Activated B cell treated with CpG ODN at 0.5 μM for 24 hours (primary cell): ENCODE measurements around the gene CLIP1. TPM values are rescaled to one million over a fixed set of nuclear protein-coding genes. Genes with fewer than 3 reads are reported as not detected.
A peak's percentile ranks its signal among the peaks of the same experiment; 100 is the strongest.

Source experiments
- ATAC-seq: fragments of 200-7000 bp; cut with Tn5 transposase; one replicate; pipeline ENCODE4 v1.10.0; 2021; ENCODE audit warnings: low read depth, mild to moderate bottlenecking, moderate library complexity
- CTCF ChIA-PET: fragments of 350-600 bp; sonication (Branson Sonifier 250); formaldehyde crosslinking; loops from one replicate; lab custom pipeline; 2021; ENCODE audit warnings: antibody characterized with exemption; lab: Charles Lee
- POLR2A ChIA-PET: fragments of 350-600 bp; sonication (Branson Sonifier 250); formaldehyde crosslinking; loops from one replicate; lab custom pipeline; 2021; ENCODE audit warnings: antibody characterized with exemption; lab: Charles Lee
- DNase-seq: peaks from one replicate; pipeline ENCODE4 v3.0.0; 2022
- H3K27ac Mint-ChIP-seq: one replicate; pipeline ENCODE4 v1.8.0; 2020; ENCODE audit warnings: mixed read lengths
- H3K27me3 Mint-ChIP-seq: one replicate; pipeline ENCODE4 v1.8.0; 2021; ENCODE audit warnings: mixed read lengths
- H3K36me3 Mint-ChIP-seq: one replicate; pipeline ENCODE4 v1.8.0; 2021; ENCODE audit warnings: low read depth, mixed read lengths
- H3K4me1 Mint-ChIP-seq: one replicate; pipeline ENCODE4 v1.8.0; 2021; ENCODE audit warnings: mixed read lengths
- H3K4me3 Mint-ChIP-seq: one replicate; pipeline ENCODE4 v1.8.0; 2020; ENCODE audit warnings: mild to moderate bottlenecking, mixed read lengths
- H3K9me3 Mint-ChIP-seq: one replicate; pipeline ENCODE4 v1.8.0; 2020; ENCODE audit warnings: mixed read lengths
- intact Hi-C: fragments of 100-400 bp; cut with micrococcal nuclease; formaldehyde crosslinking; loops from one replicate; pipeline ENCODE4 v1.15.1; 2024
- total RNA-seq: library from RNA; stranded (reverse); gene quantifications from 2 replicates; pipeline ENCODE4 v1.2.3, GENCODE V29; 2022
- TF ChIP-seq, protein P1 (sequence below): fragments of 200-600 bp; IDR thresholded peaks from one replicate; pipeline ENCODE4 v1.8.0; 2022; ENCODE audit warnings: antibody characterized with exemption, mild to moderate bottlenecking

The CLIP1 gene
- total RNA-seq, 1 donor from 2014 or later = 63.2 TPM

DNA sequence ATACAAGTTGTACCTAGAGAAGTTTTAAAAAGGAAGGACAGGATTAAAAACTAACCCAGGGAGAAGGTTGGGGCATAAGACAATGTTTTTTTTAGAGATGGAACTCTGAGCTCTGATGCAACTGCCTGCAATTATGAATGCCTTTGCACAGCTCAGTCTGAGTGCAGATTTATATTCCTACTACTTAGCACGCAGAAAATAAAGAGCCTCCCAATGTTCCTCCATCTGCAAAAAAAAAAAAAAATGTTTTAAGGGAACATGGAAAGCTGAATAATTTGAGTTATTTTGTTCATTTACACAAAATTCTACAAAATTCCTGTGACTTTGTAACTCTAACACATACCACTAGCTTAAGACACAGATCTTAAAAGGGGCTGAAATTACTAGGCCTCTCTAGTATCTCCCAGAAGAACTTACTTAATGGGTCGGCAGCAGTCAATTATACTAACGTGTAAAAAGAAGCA, 15.7 kb downstream of the CLIP1 start:
- H3K36me3 Mint-ChIP-seq = peaks cover 4% of the 10 kb centered on the region
- ATAC-seq (no peak), DNase-seq (no peak)
- H3K4me1 Mint-ChIP-seq = peaks cover 46% of the 10 kb centered on the region
- intact Hi-C loops = loop anchor here (10.0 kb wide), 1 partner anchor 488 kb away; the partner anchor contains the start of gene VPS37B
- peak overlapping the region; percentile 16 for H3K27ac Mint-ChIP-seq
- POLR2A ChIA-PET = interaction anchor here (0.6 to 1.6 kb wide), 4 partner anchors 10 to 94 kb away, joined by 3 to 8 read pairs (median 3); partner anchors contain the start of gene ZCCHC8
- TF ChIP-seq, protein P1, sequence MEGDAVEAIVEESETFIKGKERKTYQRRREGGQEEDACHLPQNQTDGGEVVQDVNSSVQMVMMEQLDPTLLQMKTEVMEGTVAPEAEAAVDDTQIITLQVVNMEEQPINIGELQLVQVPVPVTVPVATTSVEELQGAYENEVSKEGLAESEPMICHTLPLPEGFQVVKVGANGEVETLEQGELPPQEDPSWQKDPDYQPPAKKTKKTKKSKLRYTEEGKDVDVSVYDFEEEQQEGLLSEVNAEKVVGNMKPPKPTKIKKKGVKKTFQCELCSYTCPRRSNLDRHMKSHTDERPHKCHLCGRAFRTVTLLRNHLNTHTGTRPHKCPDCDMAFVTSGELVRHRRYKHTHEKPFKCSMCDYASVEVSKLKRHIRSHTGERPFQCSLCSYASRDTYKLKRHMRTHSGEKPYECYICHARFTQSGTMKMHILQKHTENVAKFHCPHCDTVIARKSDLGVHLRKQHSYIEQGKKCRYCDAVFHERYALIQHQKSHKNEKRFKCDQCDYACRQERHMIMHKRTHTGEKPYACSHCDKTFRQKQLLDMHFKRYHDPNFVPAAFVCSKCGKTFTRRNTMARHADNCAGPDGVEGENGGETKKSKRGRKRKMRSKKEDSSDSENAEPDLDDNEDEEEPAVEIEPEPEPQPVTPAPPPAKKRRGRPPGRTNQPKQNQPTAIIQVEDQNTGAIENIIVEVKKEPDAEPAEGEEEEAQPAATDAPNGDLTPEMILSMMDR = no peak
- no peak overlapping the region for H3K4me3 Mint-ChIP-seq
- H3K27me3 Mint-ChIP-seq = no peaks in the 10 kb centered on the region
- CTCF ChIA-PET = interaction anchor here (0.5 to 1.3 kb wide), 5 partner anchors 12 to 106 kb away, joined by 3 to 4 read pairs (median 4); partner anchors contain the start of gene CLIP1
- H3K9me3 Mint-ChIP-seq = no peaks in the 10 kb centered on the region

DNA sequence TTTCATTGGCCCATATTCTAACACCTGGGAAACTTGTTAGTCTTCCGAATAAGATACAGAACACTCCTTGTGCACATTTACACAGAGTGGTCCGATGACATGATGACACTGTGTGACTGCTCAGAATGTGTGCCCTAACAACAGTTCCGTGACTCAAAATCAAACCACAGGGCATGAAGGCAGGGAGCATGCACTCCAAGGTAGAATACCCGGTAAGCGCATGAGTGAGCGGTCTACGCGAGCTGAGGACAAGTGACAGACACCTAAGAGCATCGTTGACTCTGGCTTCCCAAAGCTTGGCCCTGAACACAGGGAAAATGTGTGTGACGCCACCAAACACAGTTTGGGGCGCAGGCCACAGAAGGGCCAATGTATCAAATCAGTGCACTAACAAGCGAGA, 18.6 kb downstream of the CLIP1 start:
- peaks cover 61% of the 10 kb centered on the region for H3K4me1 Mint-ChIP-seq
- ChIA-PET CTCF (interaction anchor here (1.4 to 9.8 kb wide), 4 partner anchors 9 to 98 kb away, joined by 5 to 272 read pairs (median 7); partner anchors contain the start of genes CLIP1 and ZCCHC8), POLR2A (interaction anchor here (0.7 to 1.9 kb wide), 8 partner anchors 10 to 370 kb away, joined by 3 to 18 read pairs (median 8); partner anchors contain the start of genes CCDC62 and CLIP1)
- ATAC-seq (peak; percentile 32), DNase-seq (no peak)
- peak overlapping the region; percentile 64 for H3K4me3 Mint-ChIP-seq
- no peaks in the 10 kb centered on the region for H3K27me3 Mint-ChIP-seq
- intact Hi-C loops = loop anchor here (2.0 to 10.0 kb wide), 2 partner anchors 17 to 491 kb away; partner anchors contain the start of gene VPS37B
- TF ChIP-seq, protein P1 = no peak
- H3K36me3 Mint-ChIP-seq = peaks cover 4% of the 10 kb centered on the region
- H3K27ac Mint-ChIP-seq = peak overlapping the region; percentile 78
- H3K9me3 Mint-ChIP-seq = no peaks in the 10 kb centered on the region

DNA sequence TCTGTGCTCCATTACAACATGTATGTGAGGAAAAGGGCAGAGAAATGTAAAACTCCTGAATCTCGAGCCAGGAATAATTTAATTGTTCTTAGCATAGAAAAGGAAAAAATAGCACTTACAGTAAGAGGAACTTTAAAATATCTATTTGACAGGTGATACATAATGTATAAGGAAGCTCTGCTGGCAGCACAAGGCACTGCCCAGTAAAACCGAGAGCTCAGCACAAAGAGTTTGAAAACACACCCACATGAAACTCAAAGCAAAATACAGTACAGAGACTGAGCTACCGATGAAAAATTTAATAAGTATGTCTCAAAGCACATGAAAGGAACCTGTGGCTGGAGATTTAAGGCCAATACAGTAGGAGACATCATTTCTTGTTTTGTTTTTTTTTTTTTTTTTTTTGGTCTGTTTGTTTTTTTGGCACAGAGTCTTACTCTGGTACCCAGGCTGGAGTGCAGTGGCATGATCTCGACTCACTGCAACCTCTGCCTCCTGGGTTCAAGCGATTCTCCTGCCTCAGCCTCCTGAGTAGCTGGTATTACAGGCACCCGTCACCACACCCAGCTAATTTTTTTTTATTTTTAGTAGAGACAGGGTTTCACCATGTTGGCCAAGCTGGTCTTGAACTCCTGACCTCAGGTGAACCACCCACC, 19.2 kb downstream of the CLIP1 start:
- DNase-seq (no peak), ATAC-seq (peak; percentile 43)
- CTCF ChIA-PET = interaction anchor here (1.4 to 9.8 kb wide), 4 partner anchors 9 to 98 kb away, joined by 5 to 272 read pairs (median 7); partner anchors contain the start of genes CLIP1 and ZCCHC8
- TF ChIP-seq, protein P1 = no peak
- POLR2A ChIA-PET = interaction anchor here (0.5 to 1.9 kb wide), 13 partner anchors 9 to 371 kb away, joined by 3 to 18 read pairs (median 6); partner anchors contain the start of genes CCDC62, CLIP1, KNTC1 and RSRC2
- Mint-ChIP-seq H3K9me3 (no peaks in the 10 kb centered on the region), H3K27ac (peak overlapping the region; percentile 78), H3K27me3 (no peaks in the 10 kb centered on the region), H3K4me1 (peaks cover 61% of the 10 kb centered on the region), H3K4me3 (peak overlapping the region; percentile 54), H3K36me3 (peaks cover 4% of the 10 kb centered on the region)
- intact Hi-C loops = loop anchor here (10.0 kb wide), 1 partner anchor 492 kb away; the partner anchor contains the start of gene VPS37B

DNA sequence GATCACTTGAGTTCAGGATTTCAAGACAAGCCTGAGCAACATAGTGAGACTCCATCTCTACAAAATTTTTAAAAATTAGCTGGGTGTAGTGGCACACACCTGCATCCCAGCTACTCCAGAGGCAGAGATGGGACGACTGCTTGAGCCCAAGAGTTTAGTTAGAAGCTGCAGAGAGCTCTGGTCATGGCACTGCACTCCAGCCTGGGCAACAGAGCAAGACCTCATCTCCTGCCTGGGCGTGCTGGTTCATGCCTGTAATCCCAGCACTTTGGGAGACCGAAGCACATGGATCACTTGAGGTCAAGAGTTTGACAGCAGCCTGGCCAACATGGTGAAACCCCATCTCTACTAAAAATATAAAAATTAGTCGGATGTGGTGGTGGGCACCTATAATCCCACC, 20.2 kb downstream of the CLIP1 start:
- Mint-ChIP-seq H3K27ac (no peak overlapping the region), H3K27me3 (no peaks in the 10 kb centered on the region), H3K36me3 (peaks cover 4% of the 10 kb centered on the region), H3K4me3 (no peak overlapping the region), H3K9me3 (no peaks in the 10 kb centered on the region), H3K4me1 (peaks cover 61% of the 10 kb centered on the region)
- DNase-seq (no peak), ATAC-seq (no peak)
- POLR2A ChIA-PET = interaction anchor here (1.0 to 4.2 kb wide), 3 partner anchors 13 to 350 kb away, joined by 3 to 26 read pairs (median 18); partner anchors contain the start of gene ZCCHC8
- CTCF ChIA-PET = interaction anchor here (1.6 to 9.8 kb wide), 3 partner anchors 10 to 99 kb away, joined by 5 to 272 read pairs (median 9); partner anchors contain the start of gene ZCCHC8
- TF ChIP-seq, protein P1 = no peak
- intact Hi-C loops = loop anchor here (10.0 kb wide), 1 partner anchor 493 kb away; the partner anchor contains the start of gene VPS37B
